BJ (cell line): ENCODE data around the gene KLHL4. TPM values are rescaled to one million over a fixed set of nuclear protein-coding genes. Genes with fewer than 3 reads are reported as not detected.

Experiments used
- CTCF ChIA-PET: fragments of 350-600 bp; formaldehyde crosslinking; extraction: SDS; loops from one replicate; lab custom pipeline; 2021; ENCODE audit warnings: antibody characterized with exemption, inconsistent platforms; lab: Yijun Ruan, JAX
- POLR2A ChIA-PET: fragments of 300-600 bp; sonication (Branson Sonifier 250); formaldehyde crosslinking; extraction: SDS; loops from one replicate; lab custom pipeline; 2021; ENCODE audit warnings: antibody characterized with exemption; lab: Charles Lee
- DNase-seq: peaks from one replicate; pipeline ENCODE4 v3.0.0-alpha.2; 2011; ENCODE audit warnings: low read depth
- H3K27me3 ChIP-seq: 2 replicates; pipeline ENCODE4 v1.6.0; 2011; ENCODE audit warnings: low read length; ENCODE audit not compliant: control insufficient read depth, insufficient read depth
- H3K36me3 ChIP-seq: 2 replicates; pipeline ENCODE4 v1.5.1; 2011; ENCODE audit warnings: low read length; ENCODE audit not compliant: control insufficient read depth, insufficient read depth
- H3K4me3 ChIP-seq: 2 replicates; pipeline ENCODE4 v1.5.1; 2011; ENCODE audit warnings: low read depth, mild to moderate bottlenecking, control low read depth, low read length
- CTCF ChIP-seq: IDR thresholded peaks from 2 replicates; pipeline ENCODE4 v1.5.1; 2011; ENCODE audit warnings: low read depth, mild to moderate bottlenecking, control low read depth, inconsistent platforms, low read length, moderate library complexity; ENCODE audit not compliant: insufficient read depth
- polyA plus RNA-seq: library from polyadenylated mRNA; depleted of rRNA; stranded (reverse); fragments of >200 nt; gene quantifications from 2 replicates; pipeline ENCODE4 v1.2.3, GENCODE V29; 2011

Gene KLHL4
- polyA plus RNA-seq, 1 experiment, result not detected

GRCh38 chrX:87583679-87584078 is 66.1 kb downstream of the KLHL4 start:
- TF ChIP-seq CTCF, result no peak
- ChIA-PET POLR2A (no interaction called here), CTCF (no interaction called here)
- DNase-seq, result no peak
- H3K36me3 ChIP-seq, result no peaks in the 10 kb centered on the region
- no peaks in the 10 kb centered on the region for H3K27me3 ChIP-seq
- H3K4me3 ChIP-seq, result no peak overlapping the region

- Histone ChIP-seq H3K27me3 (no peaks in the 10 kb centered on the region), H3K36me3 (no peaks in the 10 kb centered on the region), H3K4me3 (no peak overlapping the region)
- ChIA-PET CTCF (no interaction called here), POLR2A (no interaction called here)
- no peak for DNase-seq
- TF ChIP-seq CTCF, result no peak
These were observed 98.8 kb downstream of the KLHL4 start for GRCh38 chrX:87616371-87616770.

- ChIA-PET POLR2A (no interaction called here), CTCF (no interaction called here)
- Histone ChIP-seq H3K4me3 (no peak overlapping the region), H3K27me3 (no peaks in the 10 kb centered on the region), H3K36me3 (no peaks in the 10 kb centered on the region)
- TF ChIP-seq CTCF, result no peak
- DNase-seq, result no peak
These were observed 104.1 kb downstream of the KLHL4 start for GRCh38 chrX:87621697-87622096.

- Histone ChIP-seq H3K36me3 (no peaks in the 10 kb centered on the region), H3K27me3 (no peaks in the 10 kb centered on the region), H3K4me3 (no peak overlapping the region)
- TF ChIP-seq CTCF, result no peak
- DNase-seq, result no peak
- POLR2A ChIA-PET, result no interaction called here
- CTCF ChIA-PET, result no interaction called here
These were observed 109.4 kb downstream of the KLHL4 start for GRCh38 chrX:87626996-87627395.

GRCh38 chrX:87634361-87634760 is 116.8 kb downstream of the KLHL4 start:
- ChIA-PET CTCF (no interaction called here), POLR2A (no interaction called here)
- no peak for TF ChIP-seq CTCF
- no peaks in the 10 kb centered on the region for H3K27me3 ChIP-seq
- no peak overlapping the region for H3K4me3 ChIP-seq
- no peak for DNase-seq
- no peaks in the 10 kb centered on the region for H3K36me3 ChIP-seq
